HG03439 (cell line): ENCODE results near the gene KRT75.

ENCODE experiments used
- ATAC-seq: cut with Tn5 transposase; IDR thresholded peaks from one replicate; pipeline ENCODE4 v1.9.1; 2021; ENCODE audit warnings: mild to moderate bottlenecking, moderate library complexity; ENCODE audit not compliant: unreplicated experiment

KRT75 gene

DNA sequence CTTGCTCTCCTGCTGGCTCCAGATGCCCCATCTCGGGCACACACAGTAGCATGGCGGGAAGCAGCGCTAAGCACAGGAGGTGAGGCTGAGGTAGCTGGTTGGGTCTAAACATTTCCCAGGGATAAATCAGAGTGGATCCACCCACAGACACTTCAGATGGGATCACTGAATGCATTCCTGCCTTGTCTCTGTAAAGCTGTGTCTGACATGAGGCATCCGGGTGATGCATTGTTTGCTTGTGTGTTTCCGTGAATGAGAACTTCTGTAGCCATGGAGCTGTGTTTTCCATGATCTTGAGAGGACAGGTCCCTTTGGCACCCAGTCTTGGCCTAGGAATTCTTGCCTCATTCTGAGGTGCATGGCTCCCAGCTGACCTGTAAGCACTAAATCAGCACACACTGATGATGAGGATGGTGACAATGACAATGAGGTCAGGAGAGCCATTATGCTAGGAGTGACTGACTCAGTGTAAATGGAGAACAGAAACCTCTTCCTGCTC, 6.7 kb upstream of the KRT75 start:
- ATAC-seq = no peak

GRCh38 chr12:52439845-52440244, 5.7 kb upstream of the KRT75 start:
- ATAC-seq = no peak

GRCh38 chr12:52439420-52439819, 5.2 kb upstream of the KRT75 start:
- no peak for ATAC-seq

GRCh38 chr12:52438305-52439301, 4.4 kb upstream of the KRT75 start:
- no peak for ATAC-seq

DNA sequence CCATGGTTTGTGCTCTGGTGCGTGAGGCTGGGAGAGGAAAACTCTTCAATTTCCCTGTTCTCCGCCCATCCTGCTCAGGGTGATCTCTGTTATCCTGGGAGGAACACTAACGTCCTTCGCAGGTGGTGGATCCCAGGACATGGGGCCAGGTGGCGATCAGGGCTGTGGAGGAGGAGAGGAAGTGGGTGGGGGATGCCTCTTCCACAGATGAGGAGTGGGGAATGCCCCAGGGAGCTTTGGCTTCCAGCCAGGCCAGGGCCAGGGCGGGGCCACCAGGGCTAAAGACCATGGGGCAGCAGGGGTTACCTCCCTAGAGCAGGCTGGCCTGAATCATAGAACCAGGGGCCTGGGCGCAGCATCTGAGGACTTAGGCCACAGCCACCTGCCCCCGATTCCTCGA, 3.3 kb upstream of the KRT75 start:
- no peak for ATAC-seq

DNA sequence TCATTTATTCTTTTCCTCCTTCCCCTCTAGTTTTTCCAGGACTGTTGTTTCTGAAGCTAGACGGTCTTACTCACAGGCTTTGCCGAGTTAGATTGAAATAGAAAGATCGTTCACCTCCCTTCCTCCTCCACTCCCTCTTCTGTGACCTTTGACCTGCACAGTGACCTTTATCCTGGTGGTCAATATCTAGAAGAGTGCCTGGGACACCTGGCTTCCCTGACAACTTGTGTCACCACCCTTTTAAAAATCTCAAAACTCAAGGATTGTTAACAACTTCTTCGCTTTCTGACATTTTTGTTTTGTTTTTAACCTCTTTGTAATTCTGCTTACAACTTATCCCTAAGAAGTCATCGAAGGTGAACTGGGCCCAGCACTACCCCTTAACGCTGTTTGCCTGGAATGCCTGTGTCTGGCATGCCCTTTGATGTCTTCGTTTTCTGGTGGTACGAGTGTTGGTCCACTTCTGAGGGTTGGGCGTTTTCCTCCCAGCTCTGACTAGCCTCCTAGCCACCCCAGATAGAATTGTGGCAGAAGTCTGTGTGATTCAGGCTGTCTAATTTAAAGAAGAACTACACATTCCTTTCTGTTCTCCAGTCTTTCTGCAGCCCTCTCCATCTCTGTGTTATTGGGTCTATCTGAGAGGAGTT, 2.8 kb upstream of the KRT75 start:
- ATAC-seq = no peak

DNA sequence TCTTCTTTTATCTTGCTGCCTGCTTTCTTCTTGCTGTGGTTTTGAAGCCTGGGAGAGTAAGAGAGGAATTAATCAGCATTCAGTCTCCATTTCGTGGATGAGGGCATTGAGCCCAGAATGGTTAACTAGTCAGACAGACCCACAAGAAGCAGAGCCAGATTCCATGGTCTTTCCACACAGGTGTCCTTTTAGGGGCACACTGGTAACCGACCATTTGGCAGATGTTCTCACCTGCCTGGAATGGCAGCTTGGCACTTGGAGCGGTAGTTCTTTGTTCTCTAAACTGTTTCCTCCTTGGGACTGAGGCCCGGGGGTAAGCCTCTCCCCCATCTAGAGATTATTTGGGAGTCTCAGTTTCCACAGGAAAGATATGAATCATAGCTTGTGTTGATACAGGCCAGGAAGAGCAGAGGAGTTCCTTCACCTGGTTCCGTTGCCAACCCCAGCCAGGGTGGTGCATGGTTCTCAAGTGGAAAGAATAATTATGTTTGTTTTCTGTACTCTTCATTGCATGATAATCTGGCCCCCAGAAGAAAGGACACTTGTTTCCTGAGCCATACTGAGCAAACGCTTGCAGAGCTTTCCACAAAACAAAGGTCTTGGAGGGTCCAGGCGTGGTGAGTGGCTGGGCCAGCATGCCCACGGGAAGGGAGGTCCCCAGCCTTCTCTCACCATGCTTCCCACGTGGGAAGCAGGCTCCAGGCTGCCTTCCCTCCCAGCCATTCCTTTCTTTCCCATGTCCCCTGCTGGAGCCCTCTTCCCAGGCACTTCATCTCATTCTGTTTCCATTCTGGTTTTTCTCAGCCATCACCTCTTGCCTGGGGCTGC, 2.0 kb upstream of the KRT75 start:
- no peak for ATAC-seq

DNA sequence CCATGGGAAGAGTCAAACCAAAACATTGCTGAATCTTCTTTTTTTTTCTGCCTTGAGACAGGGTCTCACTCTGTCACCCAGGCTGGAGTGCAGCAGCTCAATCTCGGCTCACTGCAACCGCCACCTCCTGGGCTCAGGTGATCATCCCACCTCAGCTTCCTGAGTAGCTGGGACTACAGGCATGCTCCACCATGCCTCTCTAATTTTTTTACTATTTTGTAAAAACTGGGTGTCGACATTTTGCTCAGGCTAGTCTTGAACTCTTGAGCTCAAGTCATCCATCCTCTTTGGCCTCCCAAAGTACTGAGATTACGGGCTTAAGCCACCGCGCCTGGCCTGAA, 1.5 kb upstream of the KRT75 start:
- ATAC-seq = no peak

GRCh38 chr12:52434760-52435530, 774 bp upstream of the KRT75 start:
- no peak for ATAC-seq

- no peak for ATAC-seq
Observed at GRCh38 chr12:52433501-52434080, 580 bp downstream of the KRT75 start.

- no peak for ATAC-seq
Observed at GRCh38 chr12:52432559-52433207, 1.5 kb downstream of the KRT75 start.

- no peak for ATAC-seq
Observed at GRCh38 chr12:52428121-52428520, 6.0 kb downstream of the KRT75 start.

GRCh38 chr12:52427083-52427482, 7.1 kb downstream of the KRT75 start:
- no peak for ATAC-seq

GRCh38 chr12:52426034-52426433, 8.1 kb downstream of the KRT75 start:
- no peak for ATAC-seq

DNA sequence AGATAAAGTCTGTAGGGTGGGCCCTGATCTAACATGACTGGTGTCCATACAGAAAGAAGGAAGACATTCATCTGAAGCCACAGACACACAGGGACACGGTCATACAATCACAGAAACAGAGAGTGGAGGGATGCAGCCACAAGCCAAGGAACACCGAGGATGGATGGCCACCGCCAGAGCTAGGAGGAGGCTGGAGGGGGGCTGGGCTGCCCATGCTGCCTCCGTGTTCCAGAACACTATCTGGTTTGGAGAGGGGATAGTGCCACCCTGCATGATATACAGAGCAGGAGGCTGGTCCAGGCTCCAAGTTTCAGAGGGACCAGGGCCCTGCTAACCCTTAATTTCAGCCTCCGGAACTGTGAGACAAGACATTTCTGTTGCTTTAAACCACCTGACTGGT, 8.7 kb downstream of the KRT75 start:
- no peak for ATAC-seq

DNA sequence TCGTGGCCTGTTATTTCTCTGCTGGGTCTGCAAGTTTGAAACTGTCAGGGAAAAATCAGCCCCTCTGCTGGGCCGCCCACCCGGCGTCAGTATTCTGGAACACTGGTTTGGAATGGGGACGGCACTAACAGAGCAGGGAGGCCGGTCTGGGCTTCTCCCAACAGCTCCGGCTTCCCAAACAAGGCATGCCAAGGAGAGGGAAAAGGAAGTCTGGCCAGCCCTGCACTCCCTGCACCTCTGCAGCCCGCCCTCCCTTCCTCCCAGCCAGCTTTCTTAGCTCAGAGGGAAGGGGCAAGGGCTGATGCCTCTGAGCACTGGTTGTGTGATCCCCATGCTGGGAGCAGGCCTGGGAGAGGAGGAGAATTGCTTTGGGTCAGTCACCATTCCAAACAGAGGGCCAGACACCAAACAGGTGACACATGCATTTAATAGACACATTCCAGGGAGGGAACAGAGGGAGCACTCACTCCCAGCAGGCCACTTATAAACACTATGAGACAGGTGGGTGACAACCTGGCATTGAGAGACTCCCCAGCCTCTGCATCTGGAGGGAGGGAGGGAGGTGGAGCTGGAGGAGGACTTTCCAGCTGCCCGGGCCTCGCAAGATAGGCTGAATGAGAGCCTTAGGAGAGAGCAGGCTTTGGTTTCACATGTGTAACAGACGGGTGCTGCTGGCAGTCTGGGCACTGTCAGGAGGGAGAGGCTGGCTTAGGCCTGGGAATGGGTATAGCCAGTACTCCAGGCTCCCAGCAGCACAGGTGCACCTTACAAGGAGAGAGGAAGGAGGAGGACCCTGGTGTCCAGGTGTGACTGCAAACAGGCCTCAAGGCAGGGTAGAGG, 10.3 kb downstream of the KRT75 start:
- ATAC-seq = no peak

DNA sequence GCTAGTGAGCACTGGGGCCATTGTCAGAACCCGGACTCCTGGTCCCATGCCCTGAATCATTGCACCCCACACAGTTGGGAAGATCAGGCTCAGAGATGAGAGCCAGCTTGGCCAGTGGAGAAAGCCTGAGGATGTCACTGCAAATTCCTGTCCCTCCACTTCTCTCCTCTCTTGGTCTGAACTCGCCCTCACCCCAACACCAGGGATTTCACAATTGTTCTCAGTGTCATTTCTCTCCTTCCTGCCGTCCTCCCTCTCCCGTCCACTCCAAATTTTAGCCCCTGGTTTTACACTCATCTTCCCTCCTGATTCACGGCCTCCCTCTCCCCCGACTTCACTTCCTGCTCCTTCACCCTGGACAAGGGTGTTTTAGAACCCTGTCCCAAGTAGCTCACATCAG, 11.1 kb downstream of the KRT75 start:
- ATAC-seq = no peak

GRCh38 chr12:52419656-52420055, 14.5 kb downstream of the KRT75 start:
- no peak for ATAC-seq
